GM19438 (cell line): ENCODE data around the gene PYCR2.
"Not testable (repeated sequence)": the region's sequence is repeated elsewhere in the genome, so short reads cannot be mapped to it uniquely, and the experiment has no call there.

ENCODE experiments used
- ATAC-seq: cut with Tn5 transposase; IDR thresholded peaks from one replicate; pipeline ENCODE4 v1.9.1; 2021; ENCODE audit warnings: low read depth; ENCODE audit not compliant: unreplicated experiment

The PYCR2 gene

DNA sequence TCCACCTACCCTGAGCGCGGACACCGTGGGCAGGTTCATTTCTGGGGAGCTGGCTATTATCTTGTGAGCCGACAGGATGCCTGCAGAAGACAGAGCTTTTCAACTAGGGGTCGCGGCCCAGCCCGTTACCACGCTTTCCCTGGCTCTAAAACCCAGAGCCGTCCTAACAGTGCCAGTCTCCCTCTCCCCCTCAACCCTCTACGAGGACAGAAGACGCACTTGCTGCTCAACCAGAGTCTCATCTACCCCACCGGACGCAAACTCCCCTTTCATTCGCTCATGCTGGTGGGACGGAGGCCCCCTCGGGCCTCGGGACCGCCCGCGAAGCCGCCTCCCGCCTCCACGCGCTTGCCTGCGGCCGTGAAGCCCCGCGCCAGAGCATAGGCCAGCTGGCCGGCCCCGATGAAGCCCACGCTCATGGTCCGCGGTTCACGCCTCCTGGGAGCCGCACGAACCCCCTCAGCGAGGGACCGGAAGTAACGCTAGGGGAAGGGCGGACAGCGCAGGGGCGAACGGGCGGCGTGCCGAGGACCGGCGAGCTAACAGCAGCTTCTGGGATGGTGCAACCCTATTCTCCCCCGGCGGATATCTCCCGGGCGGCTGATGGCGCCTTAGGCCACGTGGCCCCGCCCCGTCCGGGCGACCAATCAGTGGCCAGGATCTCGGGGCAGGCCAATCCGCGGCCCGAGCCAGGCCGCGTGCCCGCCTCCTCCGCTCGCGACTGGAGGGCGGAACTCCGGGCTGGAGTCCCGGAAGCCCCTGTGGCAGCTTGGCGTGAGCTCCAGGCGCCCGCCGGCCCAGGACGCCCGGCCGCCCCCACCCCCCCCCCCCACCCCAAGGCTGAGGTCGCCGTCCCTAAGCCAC is at the start of gene PYCR2:
Gene PYCR2 (minus strand): TSS at position 559 of the 864 bp plus-strand sequence. CDS start 140 bp downstream, at position 419.
- ATAC-seq = peak; percentile 97

DNA sequence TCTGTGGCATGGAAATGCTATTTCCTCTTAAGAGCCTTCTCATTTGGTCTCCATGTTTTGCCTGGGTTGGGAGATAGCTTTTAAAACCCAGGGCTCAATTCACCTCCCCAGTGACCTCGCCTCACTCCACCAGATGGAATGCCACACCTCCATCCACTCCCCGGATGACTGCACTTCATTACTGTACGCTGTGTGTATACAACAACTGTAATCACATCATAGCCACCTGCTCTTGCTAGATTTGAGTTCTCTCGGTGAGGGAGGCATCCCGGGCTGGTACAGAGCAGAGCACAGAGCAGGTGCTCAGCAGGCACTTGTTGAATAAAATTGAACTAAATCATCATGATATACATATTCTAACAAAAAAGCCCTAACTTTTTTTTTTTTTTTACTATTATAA is 49.1 kb upstream of the PYCR2 start:
- no peak for ATAC-seq

DNA sequence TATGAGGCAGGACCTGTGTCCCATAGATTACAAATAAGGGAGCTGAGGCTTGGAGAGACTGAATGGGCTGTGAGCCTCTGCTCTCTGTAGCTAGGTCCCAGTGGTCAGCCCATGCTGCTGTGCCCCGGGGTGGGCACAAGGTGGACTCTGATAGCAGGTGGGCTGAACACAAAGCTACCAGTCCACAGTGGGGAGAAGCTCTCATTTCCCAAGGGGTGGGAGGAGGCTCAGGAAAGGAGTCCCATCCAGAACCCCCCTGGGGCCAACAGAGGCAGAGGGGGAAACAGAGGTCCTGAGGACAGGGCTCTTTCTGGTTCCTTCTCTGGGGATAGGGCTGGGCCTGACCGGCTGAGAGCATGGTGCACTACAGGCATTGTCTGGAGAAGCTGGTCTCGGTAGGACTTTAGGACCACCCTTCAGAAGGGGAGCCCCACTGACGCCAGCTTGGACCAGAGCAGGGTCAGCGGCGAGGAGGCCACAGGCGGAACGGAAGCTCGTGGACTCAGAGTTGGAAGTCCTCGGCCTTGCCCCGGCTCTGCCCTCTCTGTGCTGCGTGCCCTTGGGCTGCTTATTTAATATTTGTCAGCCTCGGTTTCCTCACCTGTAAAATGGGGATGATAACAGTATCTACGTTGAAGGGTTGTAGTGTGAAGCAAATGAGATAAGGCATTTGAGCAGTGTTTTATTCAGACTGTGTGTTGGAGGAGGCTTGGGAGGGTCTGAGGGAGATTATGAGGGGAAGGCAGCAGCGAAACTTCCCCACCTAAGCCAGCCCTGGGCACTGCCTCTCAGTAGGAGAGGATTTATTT is 48.5 kb upstream of the PYCR2 start:
- no peak for ATAC-seq

DNA sequence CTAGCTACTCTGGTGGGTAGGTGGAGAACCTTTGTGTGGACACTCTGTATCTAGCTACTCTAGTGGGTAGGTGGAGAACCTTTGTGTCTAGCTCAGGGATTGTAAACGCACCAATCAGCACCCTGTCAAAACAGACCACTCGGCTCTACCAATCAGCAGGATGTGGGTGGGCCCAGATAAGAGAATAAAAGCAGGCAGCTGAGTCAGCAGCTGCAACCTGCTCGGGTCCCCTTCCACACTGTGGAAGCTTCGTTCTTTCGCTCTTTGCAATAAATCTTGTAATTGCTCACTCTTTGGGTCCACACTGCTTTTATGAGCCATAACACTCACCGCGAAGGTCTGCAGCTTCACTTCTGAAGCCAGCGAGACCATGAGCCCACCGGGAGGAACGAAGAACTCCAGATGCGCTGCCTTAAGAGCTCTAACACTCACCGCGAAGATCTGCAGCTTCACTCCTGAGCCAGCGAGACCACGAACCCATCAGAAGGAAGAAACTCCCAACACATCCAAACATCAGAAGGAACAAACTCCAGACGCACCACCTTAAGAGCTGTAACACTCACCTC is 46.6 kb upstream of the PYCR2 start:
- ATAC-seq = not testable (repeated sequence)

DNA sequence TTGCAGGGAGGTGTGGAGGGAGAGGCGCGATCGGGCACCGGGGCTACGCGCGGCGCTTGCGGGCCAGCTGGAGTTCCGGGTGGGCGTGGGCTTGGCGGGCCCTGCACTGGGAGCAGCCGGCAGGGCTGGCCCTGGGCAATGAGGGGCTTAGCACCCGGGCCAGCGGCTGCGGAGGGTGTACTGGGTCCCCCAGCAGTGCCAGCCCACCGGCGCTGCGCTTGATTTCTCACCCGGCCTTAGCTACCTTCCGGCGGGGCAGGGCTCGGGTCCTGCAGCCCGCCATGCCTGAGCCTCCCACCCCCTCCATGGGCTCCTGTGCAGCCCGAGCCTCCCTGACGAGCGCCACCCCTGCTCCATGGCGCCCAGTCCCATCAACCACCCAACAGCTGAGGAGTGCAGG is 45.7 kb upstream of the PYCR2 start:
- not testable (repeated sequence) for ATAC-seq

DNA sequence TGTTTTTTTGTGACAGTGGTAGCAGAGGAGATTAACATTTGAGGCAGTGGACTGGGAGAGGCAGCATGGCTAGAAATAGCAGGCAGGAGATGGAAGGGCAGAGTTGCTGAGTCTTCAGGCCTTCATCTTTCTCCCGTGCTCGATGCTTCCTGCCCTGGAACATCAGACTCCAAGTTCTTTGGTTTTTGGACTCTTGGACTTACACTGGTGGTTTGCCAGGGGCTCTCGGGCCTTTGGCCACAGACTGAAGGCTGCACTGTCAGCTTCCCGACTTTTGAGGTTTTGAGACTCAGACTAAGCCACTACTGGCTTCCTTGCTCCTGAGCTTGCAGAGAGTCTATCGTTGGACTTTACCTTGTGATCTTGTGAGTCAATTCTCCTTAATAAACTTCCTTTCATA is 41.2 kb upstream of the PYCR2 start:
- no peak for ATAC-seq

DNA sequence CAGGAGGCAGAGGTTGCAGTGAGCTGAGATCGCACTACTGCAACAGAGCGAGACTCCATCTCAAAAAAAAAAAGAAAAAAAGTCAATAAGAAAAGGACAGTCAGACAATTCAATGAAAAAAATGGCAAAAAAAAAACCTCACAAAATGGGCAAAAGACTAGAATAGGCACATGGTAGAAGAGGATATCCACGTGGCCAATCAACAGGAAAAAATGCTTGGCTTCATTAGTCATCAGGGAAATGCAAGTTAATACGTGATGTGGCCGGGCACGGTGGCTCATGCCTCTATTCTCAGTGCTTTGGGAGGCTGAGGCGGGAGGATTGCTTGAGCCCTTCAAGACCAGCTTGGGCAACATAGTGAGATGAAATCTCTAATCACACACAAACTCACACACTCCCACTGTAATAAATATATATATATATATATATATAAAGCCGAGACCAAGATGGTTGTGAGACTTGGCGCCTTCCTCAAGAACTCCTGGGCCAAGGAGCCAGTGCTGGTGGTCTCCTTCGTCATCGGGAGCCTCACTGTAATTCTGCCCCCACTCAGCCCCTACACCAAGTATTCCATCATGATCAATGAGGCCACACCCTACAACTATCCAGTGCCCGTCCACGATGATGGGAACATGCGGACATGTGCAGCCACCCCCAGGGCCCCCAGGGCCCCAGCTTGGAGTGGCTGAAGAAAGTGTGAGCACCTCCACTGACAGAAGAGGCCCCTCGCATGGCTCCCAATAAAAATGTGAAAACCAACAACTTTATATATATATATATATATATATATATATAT is 39.9 kb upstream of the PYCR2 start:
- ATAC-seq = no peak

DNA sequence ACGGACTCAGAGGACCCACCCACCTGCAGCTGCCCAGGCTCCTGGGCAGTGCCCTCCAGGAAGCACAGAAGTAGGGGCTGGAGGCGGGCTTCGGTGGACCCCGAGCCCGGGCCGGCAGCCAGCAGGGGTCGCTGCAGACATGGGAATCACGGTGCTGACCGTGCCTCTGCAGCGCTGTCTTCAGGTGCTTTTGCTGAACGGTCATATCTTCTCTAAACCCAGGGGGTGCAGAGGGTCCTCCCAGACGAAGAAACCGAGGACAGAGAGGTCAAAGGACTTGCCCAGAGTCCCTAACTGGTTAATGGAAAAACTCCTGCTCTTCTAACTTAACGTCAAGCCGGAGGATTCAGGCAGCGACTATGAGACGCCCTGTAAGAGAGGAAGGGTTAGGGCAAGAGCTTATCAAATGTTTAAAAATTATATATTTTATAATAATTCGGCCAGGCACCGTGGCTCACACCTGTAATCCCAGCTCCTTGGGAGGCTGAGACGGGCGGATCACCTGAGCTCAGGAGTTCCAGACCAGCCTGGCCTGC is 38.5 kb upstream of the PYCR2 start:
- peak; percentile 78 for ATAC-seq

DNA sequence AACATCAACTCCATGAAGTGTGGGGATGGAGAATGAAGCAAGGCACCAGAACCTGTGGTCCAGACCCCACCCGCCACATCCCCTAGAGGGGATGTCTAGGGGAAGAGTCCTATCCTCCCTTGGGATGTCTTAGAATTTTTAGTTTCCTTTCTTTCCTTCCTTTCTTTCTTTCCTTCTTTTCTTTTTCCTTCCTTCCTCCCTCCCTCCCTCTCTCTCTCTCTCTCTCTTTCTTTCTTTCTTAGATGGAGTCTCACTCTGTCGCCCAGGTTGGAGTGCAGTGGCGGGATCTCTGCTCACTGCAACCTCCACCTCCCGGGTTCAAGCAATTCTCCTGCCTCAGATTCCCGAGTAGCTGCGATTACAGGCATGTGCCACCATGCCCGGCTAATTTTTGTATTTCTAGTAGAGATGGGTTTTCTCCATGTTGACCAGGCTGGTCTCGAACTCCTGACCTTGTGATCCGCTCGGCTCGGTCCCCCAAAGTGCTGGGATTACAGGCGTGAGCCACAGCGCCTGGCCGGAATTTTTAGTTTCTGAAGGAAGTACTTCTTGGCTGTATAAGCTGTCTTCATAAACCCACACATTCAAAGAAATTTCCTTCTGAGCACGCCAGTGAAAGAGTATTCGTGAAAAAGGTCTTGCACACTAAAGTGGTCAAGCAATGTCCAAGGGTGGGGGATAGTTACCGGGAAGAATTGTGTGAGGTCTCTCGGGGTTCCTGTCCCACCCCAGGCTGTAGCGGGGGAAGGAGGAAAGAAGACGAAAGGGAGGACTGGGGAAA is 37.8 kb upstream of the PYCR2 start:
- ATAC-seq = no peak

DNA sequence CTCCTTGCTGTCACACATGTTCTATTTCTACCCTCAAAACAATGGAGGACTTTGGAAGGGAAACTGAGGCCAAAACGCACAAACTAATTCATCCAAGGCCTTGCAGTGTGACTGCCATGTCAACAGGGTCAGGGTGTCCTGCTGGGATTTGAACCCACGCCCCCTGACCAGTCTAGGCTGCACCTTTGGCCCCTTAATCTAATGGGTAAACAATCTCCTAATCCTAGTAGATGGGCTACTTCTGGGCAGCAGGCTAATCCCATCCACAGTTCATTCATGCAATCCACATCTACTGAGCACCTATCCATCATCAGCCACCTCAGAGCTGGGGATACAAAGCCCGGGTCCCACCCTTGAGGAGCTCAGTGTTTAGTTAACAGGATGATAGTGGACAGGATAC is 34.0 kb upstream of the PYCR2 start:
- ATAC-seq = no peak

DNA sequence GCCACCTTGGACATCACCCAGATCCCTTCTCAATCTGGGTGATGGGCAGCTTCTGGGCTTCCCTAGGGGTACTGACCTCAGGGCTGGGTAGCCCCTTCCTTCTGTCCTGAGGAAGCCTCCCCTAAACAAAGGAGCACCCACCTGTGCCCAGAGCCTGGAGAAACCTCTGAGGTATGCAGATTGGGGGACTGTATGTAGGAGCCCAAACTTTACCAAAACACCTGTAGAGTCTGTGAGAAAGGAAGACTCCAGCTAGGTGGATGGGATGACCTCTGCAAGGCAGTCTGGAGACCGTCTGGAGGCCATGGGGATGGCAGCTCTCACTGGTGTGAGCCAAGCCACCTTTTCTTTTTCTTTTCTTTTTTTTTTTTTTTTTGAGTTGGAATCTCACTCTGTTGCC is 30.7 kb upstream of the PYCR2 start:
- no peak for ATAC-seq

DNA sequence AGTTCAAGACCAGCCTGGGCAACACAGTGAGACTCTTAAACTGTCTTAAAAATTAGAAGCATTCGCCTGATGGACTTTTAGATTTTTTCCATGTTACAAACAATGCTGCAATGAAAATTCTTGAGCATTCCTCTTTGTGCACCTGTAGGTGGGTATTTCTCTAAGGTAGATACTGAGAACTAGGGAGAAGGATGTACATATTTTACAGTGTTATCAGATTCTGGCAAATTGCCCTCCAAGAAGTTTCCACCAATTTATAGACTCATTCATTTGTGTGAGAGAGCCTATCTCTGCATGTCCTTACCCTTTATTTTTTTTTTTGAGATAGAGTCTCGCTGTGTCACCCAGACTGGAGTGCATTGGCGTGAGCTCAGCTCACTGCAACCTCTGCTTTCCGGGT is 29.3 kb upstream of the PYCR2 start:
- no peak for ATAC-seq

DNA sequence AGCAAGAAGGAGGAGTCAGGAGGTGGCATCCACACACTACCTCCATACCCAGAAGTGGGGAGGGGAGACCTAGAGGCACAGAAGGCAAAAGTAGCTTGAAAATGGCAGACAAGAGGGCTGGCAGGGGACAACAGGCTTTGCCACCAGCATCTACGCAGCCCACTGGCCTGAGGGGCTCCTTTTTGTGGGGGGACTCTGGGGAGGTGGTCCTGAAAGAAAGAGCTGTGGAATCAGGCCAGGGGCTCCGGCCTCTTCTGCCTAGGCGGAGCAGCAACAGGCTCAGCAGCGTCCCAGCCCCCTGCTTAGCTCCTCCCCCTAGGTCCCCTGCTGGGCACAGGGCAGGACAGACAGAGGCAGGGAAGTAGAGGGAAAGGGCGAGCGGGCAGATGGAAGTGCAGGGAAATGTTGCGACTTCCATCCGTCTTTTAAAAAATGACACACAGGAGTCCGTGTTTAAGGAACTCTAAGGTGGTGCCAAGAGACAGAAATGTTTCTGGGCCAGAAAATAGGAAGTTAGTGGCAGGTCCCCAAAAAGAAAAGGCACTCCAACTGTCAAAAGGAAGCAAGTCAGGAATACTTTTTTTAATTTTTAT is 27.0 kb upstream of the PYCR2 start:
- ATAC-seq = no peak

DNA sequence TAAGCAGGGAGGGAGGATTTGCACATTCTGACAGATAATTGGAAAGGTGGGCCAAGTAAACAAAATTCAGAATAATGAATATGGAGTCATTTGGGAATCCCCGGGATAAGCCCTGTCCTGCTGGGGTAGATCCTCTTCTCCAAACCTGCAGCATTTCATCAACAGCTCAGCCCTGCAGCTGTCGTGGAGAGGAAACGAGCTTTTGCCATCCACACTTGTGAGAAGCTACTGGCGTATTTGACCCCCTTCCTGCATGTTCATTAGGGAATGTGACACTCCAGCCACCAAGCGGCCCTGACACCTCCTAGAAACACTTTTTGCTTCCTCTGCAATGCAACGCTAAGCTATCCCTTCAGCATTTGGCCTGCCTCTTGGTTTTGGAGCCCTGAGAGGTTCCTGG is 25.0 kb upstream of the PYCR2 start:
- no peak for ATAC-seq

DNA sequence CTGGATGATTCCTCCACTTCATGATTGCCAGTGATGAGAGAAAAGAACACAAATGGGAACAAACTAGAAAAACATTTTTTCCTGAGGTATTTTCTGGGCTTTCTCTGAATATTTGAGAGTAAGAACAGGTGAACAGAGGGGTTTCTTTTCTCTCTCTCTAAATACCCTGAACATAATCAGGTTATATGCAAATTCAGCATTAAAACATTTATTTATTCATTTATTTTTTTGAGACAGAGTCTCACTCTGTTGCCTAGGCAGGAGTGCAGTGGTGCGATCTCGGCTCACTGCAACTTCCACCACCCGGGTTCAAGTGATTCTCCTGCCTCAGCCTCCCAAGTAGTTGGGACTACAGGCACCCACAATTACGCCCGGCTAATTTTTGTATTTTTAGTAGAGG is 22.8 kb upstream of the PYCR2 start:
- no peak for ATAC-seq

DNA sequence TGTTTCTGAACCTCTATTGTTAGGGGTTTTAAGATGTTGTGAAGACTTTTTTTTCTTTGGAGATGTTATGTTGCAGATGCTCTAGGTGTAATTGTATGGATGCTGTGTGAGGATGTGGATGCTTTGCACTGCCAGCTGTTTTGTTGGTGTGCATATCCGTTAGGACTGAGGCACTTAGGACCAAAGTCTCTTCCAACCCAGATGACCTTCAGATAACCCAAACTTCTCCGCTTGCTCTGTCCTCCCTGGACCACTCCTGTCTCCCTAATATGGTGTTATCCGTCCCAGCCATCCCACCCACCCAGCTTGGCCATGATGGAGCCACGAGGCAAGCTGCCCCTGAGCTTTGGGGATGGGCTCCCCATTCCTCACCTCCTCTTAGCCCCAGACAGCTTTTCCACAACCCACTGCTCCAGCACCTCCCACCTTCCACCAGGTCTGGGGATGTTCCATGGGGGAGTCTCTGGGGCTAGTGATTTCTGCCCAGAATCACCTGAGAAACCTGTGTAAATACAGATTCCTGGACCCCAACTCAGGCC is 22.1 kb upstream of the PYCR2 start:
- ATAC-seq = no peak

DNA sequence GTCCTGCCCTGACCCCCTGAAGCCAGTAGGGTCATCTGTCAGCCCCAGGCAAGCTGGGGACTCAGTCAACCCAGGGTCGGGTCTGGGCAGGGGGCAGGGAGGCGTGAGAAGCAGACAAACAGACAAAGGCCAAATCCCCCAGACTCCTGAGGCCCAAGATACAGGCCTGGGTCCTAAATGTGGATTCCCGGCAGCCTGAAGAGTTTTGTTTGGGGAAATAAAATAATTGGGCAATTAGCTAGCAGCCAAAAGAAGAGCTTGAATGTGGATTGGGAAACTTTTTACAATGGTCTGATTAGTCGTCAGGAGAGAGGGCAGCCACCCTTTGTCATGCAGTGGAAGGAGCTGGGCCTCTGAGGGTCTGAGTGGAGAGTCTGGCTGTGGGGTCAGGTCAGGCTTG is 21.5 kb upstream of the PYCR2 start:
- no peak for ATAC-seq

DNA sequence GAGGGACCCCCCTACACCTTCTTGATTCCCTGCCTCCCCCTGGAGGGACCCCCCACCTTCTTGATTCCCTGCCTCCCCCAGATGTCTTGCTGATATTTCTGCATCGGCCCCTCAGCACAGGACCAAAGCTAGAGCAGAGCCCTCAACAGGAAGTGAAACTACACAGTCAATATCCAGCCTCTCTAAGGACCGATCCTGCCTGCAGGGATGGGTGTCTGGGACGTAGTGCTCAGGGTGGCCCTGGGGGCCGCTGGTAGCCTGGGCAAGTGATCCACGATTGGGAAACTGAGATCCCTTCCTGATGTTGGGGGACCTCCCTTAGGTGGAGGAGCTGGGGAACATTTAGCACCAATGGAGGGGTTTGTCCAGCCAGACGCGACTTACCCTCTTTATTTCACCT is 20.9 kb upstream of the PYCR2 start:
- ATAC-seq = no peak

DNA sequence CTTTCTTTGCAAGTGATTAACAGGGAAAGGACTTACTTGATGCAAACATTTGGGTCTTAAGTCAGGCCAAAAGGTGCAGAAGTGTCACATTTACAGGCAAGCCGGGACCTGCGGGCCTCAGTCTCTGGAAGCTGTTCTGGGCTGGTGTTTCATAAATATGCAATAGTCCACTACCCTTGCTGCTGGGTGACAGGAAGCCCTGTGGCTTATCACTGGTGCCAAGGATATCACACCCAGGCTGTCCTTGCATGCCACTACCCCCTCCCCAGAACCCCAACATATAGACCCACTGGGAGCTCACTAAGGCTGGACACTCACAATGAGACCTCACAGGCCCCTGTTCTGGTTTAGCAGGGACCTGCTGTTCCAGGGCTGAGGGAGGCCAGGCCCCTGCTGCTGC is 20.3 kb upstream of the PYCR2 start:
- no peak for ATAC-seq
